ENCODE results near the gene MACF1.
A peak's percentile ranks its signal among the peaks of the same experiment; 100 is the strongest.

The MACF1 gene

GRCh38 chr1:39170731-39171667 is 33.5 kb upstream of the MACF1 start:
- Mint-ChIP-seq H3K4me3 (no peak overlapping the region), H3K27ac (no peak overlapping the region), H3K36me3 (ENCODE audit: low read depth) (no peaks in the 10 kb centered on the region), H3K4me1 (no peaks in the 10 kb centered on the region), H3K27me3 (no peaks in the 10 kb centered on the region), H3K9me3 (no peaks in the 10 kb centered on the region)
- ATAC-seq = no peak
- DNase-seq = no peak

GRCh38 chr1:39173119-39173994 is 31.1 kb upstream of the MACF1 start:
- no peaks in the 10 kb centered on the region for H3K4me1 Mint-ChIP-seq
- H3K9me3 Mint-ChIP-seq = no peaks in the 10 kb centered on the region
- no peak for ATAC-seq
- no peak overlapping the region for H3K27ac Mint-ChIP-seq
- no peak overlapping the region for H3K4me3 Mint-ChIP-seq
- H3K36me3 Mint-ChIP-seq (ENCODE audit: low read depth) = no peaks in the 10 kb centered on the region
- H3K27me3 Mint-ChIP-seq = no peaks in the 10 kb centered on the region
- no peak for DNase-seq

GRCh38 chr1:39173995-39174380 is 30.5 kb upstream of the MACF1 start:
- Mint-ChIP-seq H3K4me1 (no peaks in the 10 kb centered on the region), H3K4me3 (no peak overlapping the region), H3K36me3 (ENCODE audit: low read depth) (no peaks in the 10 kb centered on the region), H3K27ac (no peak overlapping the region), H3K27me3 (no peaks in the 10 kb centered on the region), H3K9me3 (no peaks in the 10 kb centered on the region)
- ATAC-seq = no peak
- no peak for DNase-seq

- DNase-seq (no peak), ATAC-seq (no peak)
- no peak overlapping the region for H3K4me3 Mint-ChIP-seq
- no peak overlapping the region for H3K27ac Mint-ChIP-seq
- H3K36me3 Mint-ChIP-seq (ENCODE audit: low read depth) = no peaks in the 10 kb centered on the region
- no peaks in the 10 kb centered on the region for H3K27me3 Mint-ChIP-seq
- no peaks in the 10 kb centered on the region for H3K9me3 Mint-ChIP-seq
- H3K4me1 Mint-ChIP-seq = no peaks in the 10 kb centered on the region
Measured at GRCh38 chr1:39174390-39175081, 30.0 kb upstream of the MACF1 start.

GRCh38 chr1:39177706-39178105 is 26.8 kb upstream of the MACF1 start:
- H3K27me3 Mint-ChIP-seq = no peaks in the 10 kb centered on the region
- no peak overlapping the region for H3K27ac Mint-ChIP-seq
- ATAC-seq (no peak), DNase-seq (no peak)
- no peak overlapping the region for H3K4me3 Mint-ChIP-seq
- H3K4me1 Mint-ChIP-seq = no peaks in the 10 kb centered on the region
- no peaks in the 10 kb centered on the region for H3K36me3 Mint-ChIP-seq (ENCODE audit: low read depth)
- no peaks in the 10 kb centered on the region for H3K9me3 Mint-ChIP-seq

GRCh38 chr1:39178541-39179431 is 25.7 kb upstream of the MACF1 start:
- peaks cover 9% of the 10 kb centered on the region for H3K4me1 Mint-ChIP-seq
- H3K9me3 Mint-ChIP-seq = no peaks in the 10 kb centered on the region
- DNase-seq (no peak), ATAC-seq (no peak)
- no peaks in the 10 kb centered on the region for H3K36me3 Mint-ChIP-seq (ENCODE audit: low read depth)
- no peaks in the 10 kb centered on the region for H3K27me3 Mint-ChIP-seq
- H3K4me3 Mint-ChIP-seq = no peak overlapping the region
- H3K27ac Mint-ChIP-seq = no peak overlapping the region

GRCh38 chr1:39181311-39181710 is 23.2 kb upstream of the MACF1 start:
- no peaks in the 10 kb centered on the region for H3K9me3 Mint-ChIP-seq
- no peak overlapping the region for H3K4me3 Mint-ChIP-seq
- no peaks in the 10 kb centered on the region for H3K27me3 Mint-ChIP-seq
- no peak for ATAC-seq
- no peaks in the 10 kb centered on the region for H3K36me3 Mint-ChIP-seq (ENCODE audit: low read depth)
- peaks cover 35% of the 10 kb centered on the region for H3K4me1 Mint-ChIP-seq
- no peak overlapping the region for H3K27ac Mint-ChIP-seq
- DNase-seq = no peak

GRCh38 chr1:39182804-39183203 is 21.7 kb upstream of the MACF1 start:
- Mint-ChIP-seq H3K27ac (peak overlapping the region; percentile 97), H3K36me3 (ENCODE audit: low read depth) (no peaks in the 10 kb centered on the region), H3K9me3 (no peaks in the 10 kb centered on the region), H3K4me1 (peaks cover 46% of the 10 kb centered on the region), H3K27me3 (no peaks in the 10 kb centered on the region), H3K4me3 (no peak overlapping the region)
- DNase-seq (no peak), ATAC-seq (no peak)

- Mint-ChIP-seq H3K36me3 (ENCODE audit: low read depth) (no peaks in the 10 kb centered on the region), H3K4me3 (peak overlapping the region; percentile 48), H3K27ac (peak overlapping the region; percentile 97), H3K9me3 (no peaks in the 10 kb centered on the region), H3K4me1 (peaks cover 48% of the 10 kb centered on the region), H3K27me3 (no peaks in the 10 kb centered on the region)
- DNase-seq = peak; percentile 75
- peak; percentile 87 for ATAC-seq
Measured at GRCh38 chr1:39183503-39184353, 20.8 kb upstream of the MACF1 start.

GRCh38 chr1:39184354-39184818 is 20.1 kb upstream of the MACF1 start:
- no peaks in the 10 kb centered on the region for H3K9me3 Mint-ChIP-seq
- peaks cover 55% of the 10 kb centered on the region for H3K4me1 Mint-ChIP-seq
- H3K27me3 Mint-ChIP-seq = no peaks in the 10 kb centered on the region
- no peak for DNase-seq
- peak overlapping the region; percentile 97 for H3K27ac Mint-ChIP-seq
- no peaks in the 10 kb centered on the region for H3K36me3 Mint-ChIP-seq (ENCODE audit: low read depth)
- ATAC-seq = peak; percentile 10
- peak overlapping the region; percentile 48 for H3K4me3 Mint-ChIP-seq

GRCh38 chr1:39187275-39188046 is 17.0 kb upstream of the MACF1 start:
- Mint-ChIP-seq H3K36me3 (ENCODE audit: low read depth) (no peaks in the 10 kb centered on the region), H3K9me3 (no peaks in the 10 kb centered on the region), H3K4me3 (peak overlapping the region; percentile 19), H3K27me3 (no peaks in the 10 kb centered on the region), H3K4me1 (peaks cover 86% of the 10 kb centered on the region), H3K27ac (peak overlapping the region; percentile 97)
- DNase-seq (no peak), ATAC-seq (no peak)

GRCh38 chr1:39189592-39190041 is 14.9 kb upstream of the MACF1 start:
- Mint-ChIP-seq H3K4me1 (peaks cover 88% of the 10 kb centered on the region), H3K27ac (peak overlapping the region; percentile 62), H3K27me3 (no peaks in the 10 kb centered on the region), H3K36me3 (ENCODE audit: low read depth) (no peaks in the 10 kb centered on the region), H3K4me3 (no peak overlapping the region), H3K9me3 (no peaks in the 10 kb centered on the region)
- DNase-seq = no peak
- ATAC-seq = no peak

All from activated naive CD8-positive, alpha-beta T cell treated with anti-CD3 and anti-CD28 coated beads, Interleukin-2, amount 50 U/mL, for 24 hours (primary cell).